HepG2 (cell line): ENCODE data around the gene PREX1. TPM values are rescaled to one million over a fixed set of nuclear protein-coding genes. Genes with fewer than 3 reads are reported as not detected.

ENCODE experiments used
- DR1 ChIP-seq: sonication (generic); formaldehyde crosslinking; IDR thresholded peaks from 2 replicates; pipeline ENCODE4 v1.8.0; 2021; ENCODE audit warnings: mild to moderate bottlenecking, missing genetic modification reagents, inconsistent platforms
- EED ChIP-seq: sonication (generic); formaldehyde crosslinking; IDR thresholded peaks from 2 replicates; pipeline ENCODE4 v1.5.0; 2020; ENCODE audit warnings: mild to moderate bottlenecking, missing genetic modification reagents
- FLYWCH1 ChIP-seq: sonication (generic); formaldehyde crosslinking; IDR thresholded peaks from 2 replicates; pipeline ENCODE4 v1.8.1; 2023; ENCODE audit warnings: mild to moderate bottlenecking, missing genetic modification reagents
- NR3C1 ChIP-seq: sonication (generic); formaldehyde crosslinking; IDR thresholded peaks from 2 replicates; pipeline ENCODE4 v1.4.0; 2020; ENCODE audit warnings: missing genetic modification reagents
- ZNF160 ChIP-seq: sonication (generic); formaldehyde crosslinking; IDR thresholded peaks from 2 replicates; pipeline ENCODE4 v1.8.0; 2022; ENCODE audit warnings: mild to moderate bottlenecking, inconsistent platforms, missing genetic modification reagents
- ZNF205 ChIP-seq: IDR thresholded peaks from 2 replicates; pipeline ENCODE4 v1.6.1; 2018; ENCODE audit warnings: missing biosample characterization, missing genetic modification reagents
- ZNF225 ChIP-seq: sonication (generic); formaldehyde crosslinking; IDR thresholded peaks from 2 replicates; pipeline ENCODE4 v1.4.0; 2020; ENCODE audit warnings: mild to moderate bottlenecking, missing genetic modification reagents
- ZNF451 ChIP-seq: sonication (generic); formaldehyde crosslinking; IDR thresholded peaks from 2 replicates; pipeline ENCODE4 v1.5.0; 2020; ENCODE audit warnings: mild to moderate bottlenecking, missing genetic modification reagents
- ZSCAN9 ChIP-seq: IDR thresholded peaks from 2 replicates; pipeline ENCODE4 v1.6.1; 2016; ENCODE audit warnings: borderline replicate concordance
- polyA plus RNA-seq, 8 experiments: library from polyadenylated mRNA; depleted of rRNA in 3 of 8; stranded (reverse) in 7 of 8; unstranded in 1 of 8; fragments of >200 nt; fragmentation: Illumina TruSeq in 4 of 8; extraction: Trizol in 4 of 8; gene quantifications; 2 replicates each; pipeline versions ENCODE4 v1.2.1 to v1.2.3, GENCODE V29; 2011 to 2016; ENCODE audit warnings: low read depth in 4 of 8, missing spikeins in 1 of 8, mixed read lengths in 1 of 8; ENCODE audit not compliant: insufficient read depth in 1 of 8
- total RNA-seq, 5 experiments: library from RNA; depleted of rRNA; stranded (reverse); fragments of >200 nt; fragmentation: Illumina TruSeq; extraction: Trizol; gene quantifications; 2 replicates each; pipeline ENCODE4 v1.2.3, GENCODE V29; 2016; ENCODE audit warnings: low read depth in 1 of 5
- TF ChIP-seq, protein P1 (sequence below): sonication (generic); formaldehyde crosslinking; IDR thresholded peaks from 2 replicates; pipeline ENCODE4 v1.4.0; 2020; ENCODE audit warnings: missing genetic modification reagents, borderline replicate concordance
- TF ChIP-seq, protein P2 (sequence below): sonication (generic); formaldehyde crosslinking; IDR thresholded peaks from 2 replicates; pipeline ENCODE4 v1.4.0; 2020; ENCODE audit warnings: missing genetic modification reagents
- TF ChIP-seq, protein P3 (sequence below), 2 experiments: fragments of 450-650 bp in 1 of 2; sonication (generic) in 1 of 2; formaldehyde crosslinking in 1 of 2; IDR thresholded peaks; 2 replicates each; pipeline versions ENCODE4 v1.6.1 to v1.8.0; 2016 to 2022; ENCODE audit warnings: antibody characterized with exemption in 1 of 2, mild to moderate bottlenecking in 1 of 2, missing genetic modification reagents in 1 of 2

Gene PREX1
- total and polyA plus RNA-seq, 2 of the 13 experiments (the other 11 are each of a cell fraction or from before 2014, with no cell fraction given), result 0.02 to 0.04 TPM

- TF ChIP-seq EED (CRISPR knock-in tag) (no peak), ZNF205 (CRISPR knock-in tag) (no peak), ZSCAN9 (CRISPR knock-in tag) (no peak), ZNF451 (no peak), FLYWCH1 (CRISPR knock-in tag) (peak; percentile 73; the same call in 1 of the 2 replicates), ZNF160 (CRISPR knock-in tag) (no peak), NR3C1 (CRISPR knock-in tag) (no peak), ZNF225 (no peak), DR1 (no peak)
- TF ChIP-seq, protein P1, sequence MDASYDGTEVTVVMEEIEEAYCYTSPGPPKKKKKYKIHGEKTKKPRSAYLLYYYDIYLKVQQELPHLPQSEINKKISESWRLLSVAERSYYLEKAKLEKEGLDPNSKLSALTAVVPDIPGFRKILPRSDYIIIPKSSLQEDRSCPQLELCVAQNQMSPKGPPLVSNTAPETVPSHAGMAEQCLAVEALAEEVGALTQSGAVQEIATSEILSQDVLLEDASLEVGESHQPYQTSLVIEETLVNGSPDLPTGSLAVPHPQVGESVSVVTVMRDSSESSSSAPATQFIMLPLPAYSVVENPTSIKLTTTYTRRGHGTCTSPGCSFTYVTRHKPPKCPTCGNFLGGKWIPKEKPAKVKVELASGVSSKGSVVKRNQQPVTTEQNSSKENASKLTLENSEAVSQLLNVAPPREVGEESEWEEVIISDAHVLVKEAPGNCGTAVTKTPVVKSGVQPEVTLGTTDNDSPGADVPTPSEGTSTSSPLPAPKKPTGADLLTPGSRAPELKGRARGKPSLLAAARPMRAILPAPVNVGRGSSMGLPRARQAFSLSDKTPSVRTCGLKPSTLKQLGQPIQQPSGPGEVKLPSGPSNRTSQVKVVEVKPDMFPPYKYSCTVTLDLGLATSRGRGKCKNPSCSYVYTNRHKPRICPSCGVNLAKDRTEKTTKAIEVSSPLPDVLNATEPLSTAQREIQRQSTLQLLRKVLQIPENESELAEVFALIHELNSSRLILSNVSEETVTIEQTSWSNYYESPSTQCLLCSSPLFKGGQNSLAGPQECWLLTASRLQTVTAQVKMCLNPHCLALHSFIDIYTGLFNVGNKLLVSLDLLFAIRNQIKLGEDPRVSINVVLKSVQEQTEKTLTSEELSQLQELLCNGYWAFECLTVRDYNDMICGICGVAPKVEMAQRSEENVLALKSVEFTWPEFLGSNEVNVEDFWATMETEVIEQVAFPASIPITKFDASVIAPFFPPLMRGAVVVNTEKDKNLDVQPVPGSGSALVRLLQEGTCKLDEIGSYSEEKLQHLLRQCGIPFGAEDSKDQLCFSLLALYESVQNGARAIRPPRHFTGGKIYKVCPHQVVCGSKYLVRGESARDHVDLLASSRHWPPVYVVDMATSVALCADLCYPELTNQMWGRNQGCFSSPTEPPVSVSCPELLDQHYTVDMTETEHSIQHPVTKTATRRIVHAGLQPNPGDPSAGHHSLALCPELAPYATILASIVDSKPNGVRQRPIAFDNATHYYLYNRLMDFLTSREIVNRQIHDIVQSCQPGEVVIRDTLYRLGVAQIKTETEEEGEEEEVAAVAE (CRISPR knock-in tag), result no peak
- TF ChIP-seq, protein P2, sequence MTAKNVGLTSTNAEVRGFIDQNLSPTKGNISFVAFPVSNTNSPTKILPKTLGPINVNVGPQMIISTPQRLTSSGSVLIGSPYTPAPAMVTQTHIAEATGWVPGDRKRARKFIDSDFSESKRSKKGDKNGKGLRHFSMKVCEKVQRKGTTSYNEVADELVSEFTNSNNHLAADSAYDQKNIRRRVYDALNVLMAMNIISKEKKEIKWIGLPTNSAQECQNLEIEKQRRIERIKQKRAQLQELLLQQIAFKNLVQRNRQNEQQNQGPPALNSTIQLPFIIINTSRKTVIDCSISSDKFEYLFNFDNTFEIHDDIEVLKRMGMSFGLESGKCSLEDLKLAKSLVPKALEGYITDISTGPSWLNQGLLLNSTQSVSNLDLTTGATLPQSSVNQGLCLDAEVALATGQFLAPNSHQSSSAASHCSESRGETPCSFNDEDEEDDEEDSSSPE (CRISPR knock-in tag), result no peak
- TF ChIP-seq, protein P3, sequence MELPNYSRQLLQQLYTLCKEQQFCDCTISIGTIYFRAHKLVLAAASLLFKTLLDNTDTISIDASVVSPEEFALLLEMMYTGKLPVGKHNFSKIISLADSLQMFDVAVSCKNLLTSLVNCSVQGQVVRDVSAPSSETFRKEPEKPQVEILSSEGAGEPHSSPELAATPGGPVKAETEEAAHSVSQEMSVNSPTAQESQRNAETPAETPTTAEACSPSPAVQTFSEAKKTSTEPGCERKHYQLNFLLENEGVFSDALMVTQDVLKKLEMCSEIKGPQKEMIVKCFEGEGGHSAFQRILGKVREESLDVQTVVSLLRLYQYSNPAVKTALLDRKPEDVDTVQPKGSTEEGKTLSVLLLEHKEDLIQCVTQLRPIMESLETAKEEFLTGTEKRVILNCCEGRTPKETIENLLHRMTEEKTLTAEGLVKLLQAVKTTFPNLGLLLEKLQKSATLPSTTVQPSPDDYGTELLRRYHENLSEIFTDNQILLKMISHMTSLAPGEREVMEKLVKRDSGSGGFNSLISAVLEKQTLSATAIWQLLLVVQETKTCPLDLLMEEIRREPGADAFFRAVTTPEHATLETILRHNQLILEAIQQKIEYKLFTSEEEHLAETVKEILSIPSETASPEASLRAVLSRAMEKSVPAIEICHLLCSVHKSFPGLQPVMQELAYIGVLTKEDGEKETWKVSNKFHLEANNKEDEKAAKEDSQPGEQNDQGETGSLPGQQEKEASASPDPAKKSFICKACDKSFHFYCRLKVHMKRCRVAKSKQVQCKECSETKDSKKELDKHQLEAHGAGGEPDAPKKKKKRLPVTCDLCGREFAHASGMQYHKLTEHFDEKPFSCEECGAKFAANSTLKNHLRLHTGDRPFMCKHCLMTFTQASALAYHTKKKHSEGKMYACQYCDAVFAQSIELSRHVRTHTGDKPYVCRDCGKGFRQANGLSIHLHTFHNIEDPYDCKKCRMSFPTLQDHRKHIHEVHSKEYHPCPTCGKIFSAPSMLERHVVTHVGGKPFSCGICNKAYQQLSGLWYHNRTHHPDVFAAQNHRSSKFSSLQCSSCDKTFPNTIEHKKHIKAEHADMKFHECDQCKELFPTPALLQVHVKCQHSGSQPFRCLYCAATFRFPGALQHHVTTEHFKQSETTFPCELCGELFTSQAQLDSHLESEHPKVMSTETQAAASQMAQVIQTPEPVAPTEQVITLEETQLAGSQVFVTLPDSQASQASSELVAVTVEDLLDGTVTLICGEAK (IDR thresholded peaks at IDR 0.05), result no peak
- TF ChIP-seq, protein P3 (CRISPR knock-in tag; IDR thresholded peaks at IDR 0.05), result no peak
These were observed 89.8 kb downstream of the PREX1 start (continued) for GRCh38 chr20:48738094-48738398.
